ENCODE measurements around the gene MYO18A. TPM values are rescaled to one million over a fixed set of nuclear protein-coding genes. Genes with fewer than 3 reads are reported as not detected.

Gene MYO18A
- total RNA-seq, 1 donor from 2014 or later, result 48.2 TPM

DNA sequence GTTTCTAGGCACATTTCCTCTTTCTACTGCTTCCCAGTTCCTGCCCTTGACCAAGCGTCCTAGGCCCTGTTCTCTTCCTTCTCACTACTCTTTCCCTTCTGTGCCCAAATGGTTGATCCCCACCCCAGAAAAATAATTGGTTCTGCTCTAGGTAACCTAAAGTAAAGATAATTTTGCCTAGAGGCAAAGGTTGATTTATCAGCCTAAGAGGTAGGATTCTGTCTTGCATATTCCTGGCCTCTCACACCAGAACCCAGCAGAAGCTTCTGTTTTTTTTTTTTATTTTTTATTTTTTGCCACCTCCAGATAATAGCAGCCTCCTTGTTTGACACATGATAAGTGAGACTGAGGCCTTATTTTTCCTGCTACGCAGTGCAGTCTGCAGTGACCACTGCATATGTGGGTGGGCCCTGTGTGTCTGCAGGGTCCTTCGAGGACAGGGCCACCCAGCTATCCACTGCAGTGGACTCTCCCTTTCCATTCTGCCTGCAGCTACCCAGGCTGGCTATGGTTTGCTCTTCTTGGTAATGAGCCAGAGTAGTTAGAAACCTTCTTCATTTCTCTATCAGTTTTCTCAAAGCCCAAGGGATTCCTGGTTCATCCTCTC, 136.6 kb downstream of the MYO18A start:
- Mint-ChIP-seq H3K27me3 (ENCODE audit: low read depth) (no peaks in the 10 kb centered on the region), H3K9me3 (no peaks in the 10 kb centered on the region), H3K27ac (ENCODE audit: unreplicated experiment) (no peak overlapping the region), H3K4me1 (peaks cover 60% of the 10 kb centered on the region), H3K36me3 (ENCODE audit: low read depth) (no peaks in the 10 kb centered on the region), H3K4me3 (no peak overlapping the region)
- no peak for DNase-seq (ENCODE audit: low read depth, low spot score)
- TF ChIP-seq, protein P1, sequence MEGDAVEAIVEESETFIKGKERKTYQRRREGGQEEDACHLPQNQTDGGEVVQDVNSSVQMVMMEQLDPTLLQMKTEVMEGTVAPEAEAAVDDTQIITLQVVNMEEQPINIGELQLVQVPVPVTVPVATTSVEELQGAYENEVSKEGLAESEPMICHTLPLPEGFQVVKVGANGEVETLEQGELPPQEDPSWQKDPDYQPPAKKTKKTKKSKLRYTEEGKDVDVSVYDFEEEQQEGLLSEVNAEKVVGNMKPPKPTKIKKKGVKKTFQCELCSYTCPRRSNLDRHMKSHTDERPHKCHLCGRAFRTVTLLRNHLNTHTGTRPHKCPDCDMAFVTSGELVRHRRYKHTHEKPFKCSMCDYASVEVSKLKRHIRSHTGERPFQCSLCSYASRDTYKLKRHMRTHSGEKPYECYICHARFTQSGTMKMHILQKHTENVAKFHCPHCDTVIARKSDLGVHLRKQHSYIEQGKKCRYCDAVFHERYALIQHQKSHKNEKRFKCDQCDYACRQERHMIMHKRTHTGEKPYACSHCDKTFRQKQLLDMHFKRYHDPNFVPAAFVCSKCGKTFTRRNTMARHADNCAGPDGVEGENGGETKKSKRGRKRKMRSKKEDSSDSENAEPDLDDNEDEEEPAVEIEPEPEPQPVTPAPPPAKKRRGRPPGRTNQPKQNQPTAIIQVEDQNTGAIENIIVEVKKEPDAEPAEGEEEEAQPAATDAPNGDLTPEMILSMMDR (conservative IDR thresholded peaks at IDR 0.05), result no peak

DNA sequence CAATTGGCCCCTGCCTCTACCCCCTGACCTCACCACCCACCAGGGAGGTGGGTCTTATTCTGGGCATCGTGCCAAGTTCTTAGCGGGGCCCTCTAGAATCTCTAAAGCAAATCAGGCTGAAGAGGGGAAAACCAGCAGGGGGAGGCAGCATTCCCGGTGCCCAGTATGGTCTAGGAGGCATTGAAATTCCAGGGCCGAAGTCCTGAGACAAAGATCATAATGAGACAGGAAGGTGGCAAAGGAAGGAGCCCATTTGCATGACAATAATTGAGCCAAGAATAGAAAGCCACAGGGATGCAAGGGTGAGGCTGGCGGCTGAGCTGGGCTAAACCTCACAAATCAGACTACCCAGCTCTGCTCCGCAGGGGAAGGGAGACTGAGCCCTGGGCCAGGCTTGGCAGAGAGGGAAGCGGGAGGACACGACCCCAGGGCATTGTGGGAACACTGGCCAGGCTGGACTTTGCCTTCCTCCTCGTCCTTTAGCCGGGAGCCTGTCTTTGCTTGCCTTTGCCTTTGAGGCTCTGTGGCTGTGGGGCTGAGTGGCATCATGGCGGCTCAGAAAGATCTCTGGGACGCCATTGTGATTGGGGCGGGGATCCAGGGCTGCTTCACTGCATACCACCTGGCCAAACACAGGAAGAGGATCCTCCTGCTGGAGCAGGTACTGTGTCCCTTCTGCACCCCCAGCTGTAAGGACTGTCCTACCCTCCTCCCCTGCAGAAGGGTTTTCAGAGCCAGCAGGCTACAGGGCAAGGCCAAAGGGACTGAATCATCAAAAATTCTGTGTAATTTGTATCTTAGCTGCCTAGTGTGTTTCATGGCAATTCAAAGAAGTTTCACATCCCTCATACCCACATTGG, 137.3 kb downstream of the MYO18A start, which contains the start of gene PIPOX:
PIPOX (plus strand) TSS at position 463 of the 860 bp plus-strand sequence; CDS start at position 548, 85 bp downstream.
- DNase-seq (ENCODE audit: low read depth, low spot score), result no peak
- TF ChIP-seq, protein P1 (conservative IDR thresholded peaks at IDR 0.05), result peak; percentile 16
- Mint-ChIP-seq H3K9me3 (no peaks in the 10 kb centered on the region), H3K36me3 (ENCODE audit: low read depth) (no peaks in the 10 kb centered on the region), H3K27me3 (ENCODE audit: low read depth) (no peaks in the 10 kb centered on the region), H3K27ac (ENCODE audit: unreplicated experiment) (no peak within 1 kb of the TSS), H3K4me3 (no peak within 1 kb of the TSS), H3K4me1 (peaks cover 52% of the 10 kb centered on the region)

DNA sequence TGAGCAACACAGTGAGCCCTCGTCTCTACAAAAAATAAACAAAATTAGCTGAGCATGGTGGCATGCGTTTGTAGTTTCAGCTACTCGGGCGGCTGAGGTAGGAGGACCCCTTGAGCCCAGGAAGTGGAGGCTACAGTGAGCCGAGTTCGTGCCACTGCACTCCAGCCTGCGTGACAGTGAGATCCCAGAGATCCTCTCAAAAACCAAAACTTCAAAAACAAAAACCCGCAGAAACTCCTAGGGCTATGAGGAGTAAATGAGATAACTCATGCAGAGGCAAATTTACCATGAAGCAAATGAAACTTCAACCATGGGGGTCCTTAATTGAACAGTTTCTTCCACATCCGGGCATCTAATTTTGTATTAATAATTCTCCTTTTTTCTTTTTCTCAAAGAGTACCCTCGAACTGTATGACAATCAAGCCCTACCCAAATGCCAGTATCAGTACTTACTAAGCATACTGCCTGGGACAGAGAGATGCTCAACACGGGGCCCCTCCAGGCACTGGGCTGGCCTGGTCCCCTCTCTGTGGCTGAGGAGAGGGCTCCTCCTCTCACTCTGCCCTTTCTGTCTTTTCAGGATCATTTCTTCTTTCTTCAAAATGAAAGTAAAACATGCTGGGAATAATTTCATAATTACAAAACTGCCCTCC, 138.0 kb downstream of the MYO18A start:
- Mint-ChIP-seq H3K27me3 (ENCODE audit: low read depth) (no peaks in the 10 kb centered on the region), H3K4me3 (no peak overlapping the region), H3K9me3 (no peaks in the 10 kb centered on the region), H3K27ac (ENCODE audit: unreplicated experiment) (no peak overlapping the region), H3K4me1 (peaks cover 45% of the 10 kb centered on the region), H3K36me3 (ENCODE audit: low read depth) (no peaks in the 10 kb centered on the region)
- TF ChIP-seq, protein P1 (conservative IDR thresholded peaks at IDR 0.05), result no peak
- no peak for DNase-seq (ENCODE audit: low read depth, low spot score)

DNA sequence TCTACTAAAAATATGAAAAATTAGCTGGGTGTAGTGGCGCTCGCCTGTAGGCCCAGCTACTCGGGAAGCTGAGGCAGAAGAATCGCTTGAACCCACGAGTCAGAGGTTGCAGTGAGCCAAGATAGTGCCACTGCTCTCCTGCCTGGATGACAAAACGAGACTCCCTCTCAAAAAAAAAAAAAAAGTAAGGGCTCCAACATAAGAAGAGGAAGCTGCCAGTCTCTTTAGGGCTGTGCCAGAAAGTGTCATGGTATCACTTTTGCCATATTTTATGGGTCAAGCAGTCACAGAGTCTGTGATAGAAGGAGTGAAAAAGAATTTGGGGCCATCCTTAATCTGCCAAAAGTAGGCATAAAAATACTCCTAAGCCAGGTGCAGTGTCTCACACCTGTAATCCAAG, 138.6 kb downstream of the MYO18A start:
- no peak overlapping the region for H3K4me3 Mint-ChIP-seq
- DNase-seq (ENCODE audit: low read depth, low spot score), result no peak
- H3K36me3 Mint-ChIP-seq (ENCODE audit: low read depth), result no peaks in the 10 kb centered on the region
- H3K27me3 Mint-ChIP-seq (ENCODE audit: low read depth), result no peaks in the 10 kb centered on the region
- no peaks in the 10 kb centered on the region for H3K9me3 Mint-ChIP-seq
- H3K4me1 Mint-ChIP-seq, result peaks cover 42% of the 10 kb centered on the region
- TF ChIP-seq, protein P1 (conservative IDR thresholded peaks at IDR 0.05), result no peak
- no peak overlapping the region for H3K27ac Mint-ChIP-seq (ENCODE audit: unreplicated experiment)

DNA sequence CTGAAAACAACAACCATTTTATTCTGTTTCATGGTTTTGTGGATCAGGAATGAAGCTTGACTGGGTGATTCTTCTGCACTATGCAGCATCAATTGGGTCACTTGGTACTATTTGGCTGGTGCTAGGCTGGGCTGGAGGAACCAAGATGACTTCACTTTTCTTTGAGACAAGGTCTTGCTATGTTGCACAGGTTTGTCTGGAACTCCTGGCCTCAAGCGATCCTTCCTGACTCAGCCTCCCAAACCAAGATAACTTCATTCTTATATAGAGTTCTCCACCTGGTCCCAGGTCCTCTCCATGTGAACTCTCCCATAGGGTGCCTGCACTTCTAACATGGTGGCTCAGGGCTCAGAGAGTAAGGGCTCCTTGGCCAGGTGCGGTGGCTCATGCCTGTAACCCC, 139.1 kb downstream of the MYO18A start:
- peaks cover 37% of the 10 kb centered on the region for H3K4me1 Mint-ChIP-seq
- H3K27ac Mint-ChIP-seq (ENCODE audit: unreplicated experiment), result no peak overlapping the region
- no peak for DNase-seq (ENCODE audit: low read depth, low spot score)
- no peaks in the 10 kb centered on the region for H3K36me3 Mint-ChIP-seq (ENCODE audit: low read depth)
- H3K9me3 Mint-ChIP-seq, result no peaks in the 10 kb centered on the region
- H3K4me3 Mint-ChIP-seq, result no peak overlapping the region
- TF ChIP-seq, protein P1 (conservative IDR thresholded peaks at IDR 0.05), result no peak
- peaks cover 2% of the 10 kb centered on the region for H3K27me3 Mint-ChIP-seq (ENCODE audit: low read depth)
